SU-DHL-6 (cell line): ENCODE results near the gene ACSM5.

Experiments
- H2AFZ ChIP-seq: fragments of 200-600 bp; sonication (generic); 2 replicates; pipeline ENCODE4 v1.6.1; 2014; ENCODE audit warnings: low read depth, mild to moderate bottlenecking, moderate library complexity, mixed read lengths, antibody characterized with exemption, low read length; ENCODE audit not compliant: severe bottlenecking
- H3F3A ChIP-seq: fragments of 200-600 bp; shearing (Covaris generic); 2 replicates; pipeline ENCODE4 v1.6.0; 2016; ENCODE audit warnings: antibody characterized with exemption, mild to moderate bottlenecking; ENCODE audit not compliant: insufficient read depth
- H3K27ac ChIP-seq: fragments of 200-600 bp; sonication (generic); 2 replicates; pipeline ENCODE4 v1.5.1; 2016; ENCODE audit warnings: low read depth, mild to moderate bottlenecking, low read length, moderate library complexity, mixed read lengths
- H3K27me3 ChIP-seq: fragments of 200-600 bp; sonication (generic), shearing (Covaris generic); 2 replicates; pipeline ENCODE4 v1.6.0; 2014; ENCODE audit warnings: mild to moderate bottlenecking, low read length
- H3K36me3 ChIP-seq: fragments of 200-600 bp; sonication (generic); 2 replicates; pipeline ENCODE4 v1.6.1; 2014; ENCODE audit warnings: mild to moderate bottlenecking, low read length, mixed read lengths
- H3K4me2 ChIP-seq: fragments of 300-600, 200-600 bp; shearing (Covaris generic), sonication (generic); 2 replicates; pipeline ENCODE4 v1.6.0; 2014; ENCODE audit warnings: low read length, low read depth, mild to moderate bottlenecking; ENCODE audit not compliant: poor library complexity, severe bottlenecking
- H3K4me3 ChIP-seq: fragments of 200-600 bp; sonication (generic); 2 replicates; pipeline ENCODE4 v1.5.1; 2014; ENCODE audit warnings: antibody characterized with exemption, low read length, mild to moderate bottlenecking, mixed read lengths; ENCODE audit not compliant: insufficient read depth, poor library complexity, severe bottlenecking
- H3K79me2 ChIP-seq: fragments of 200-600 bp; sonication (generic); 2 replicates; pipeline ENCODE4 v1.6.1; 2014; ENCODE audit warnings: mild to moderate bottlenecking, low read length, moderate library complexity; ENCODE audit not compliant: insufficient read depth
- H3K9ac ChIP-seq: fragments of 200-600 bp; sonication (generic); 2 replicates; pipeline ENCODE4 v1.7.0; 2014; ENCODE audit warnings: mild to moderate bottlenecking, low read length
- H3K9me2 ChIP-seq: fragments of 200-600 bp; sonication (generic); replicated peaks from 2 replicates; pipeline ENCODE4 v1.6.1; 2014; ENCODE audit warnings: low read length; ENCODE audit not compliant: insufficient read depth
- H3K9me3 ChIP-seq: fragments of 200-600 bp; sonication (generic); 2 replicates; pipeline ENCODE4 v1.6.1; 2014; ENCODE audit warnings: low read length, mixed read lengths; ENCODE audit not compliant: insufficient read depth
- H4K20me1 ChIP-seq: fragments of 200-600 bp; sonication (generic); 2 replicates; pipeline ENCODE4 v1.6.1; 2014; ENCODE audit warnings: low read depth, mild to moderate bottlenecking, antibody characterized with exemption, low read length, moderate library complexity, mixed read lengths
- EZH2phosphoT487 ChIP-seq: fragments of 200-600 bp; sonication (generic), shearing (Covaris generic); conservative IDR thresholded peaks from 2 replicates; pipeline ENCODE4 v1.6.1; 2018; ENCODE audit warnings: mild to moderate bottlenecking, antibody characterized with exemption, low read length, moderate library complexity, mixed read lengths
- TF ChIP-seq, protein P1 (sequence below): fragments of 200-600 bp; sonication (generic); IDR thresholded peaks from one replicate; pipeline ENCODE4 v1.5.1; 2017; ENCODE audit warnings: antibody characterized with exemption, mild to moderate bottlenecking, low read length, moderate library complexity; ENCODE audit not compliant: insufficient read depth, poor library complexity, severe bottlenecking

The ACSM5 gene

DNA sequence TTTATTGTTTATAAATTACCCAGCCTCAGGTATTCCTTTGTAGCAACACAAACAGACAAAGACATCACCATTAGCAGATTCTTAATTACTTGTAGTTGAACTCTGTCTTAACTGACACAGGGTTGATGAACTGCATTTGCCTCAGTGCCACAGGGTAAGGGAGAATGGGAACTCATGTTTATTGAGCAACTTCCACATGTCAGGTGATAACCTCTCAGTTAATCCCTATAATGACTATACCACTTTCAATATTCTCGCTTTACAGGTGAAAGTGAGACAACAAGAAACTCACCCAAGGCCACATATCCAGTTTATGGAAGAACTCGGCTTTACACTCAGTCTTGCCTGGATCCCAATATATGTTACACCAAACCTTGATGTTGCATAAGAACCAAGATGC lies 13.4 kb upstream of the ACSM5 start:
- Histone ChIP-seq H3K4me2 (no peak overlapping the region), H3K4me3 (no peak overlapping the region), H3K79me2 (no peaks in the 10 kb centered on the region), H4K20me1 (no peaks in the 10 kb centered on the region), H3K9me3 (no peaks in the 10 kb centered on the region), H3K9me2 (no peaks in the 10 kb centered on the region), H3K36me3 (no peaks in the 10 kb centered on the region), H3K9ac (no peak overlapping the region), H2AFZ (no peak overlapping the region), H3K27me3 (no peaks in the 10 kb centered on the region), H3F3A (no peaks in the 10 kb centered on the region), H3K27ac (no peak overlapping the region)
- TF ChIP-seq, protein P1, sequence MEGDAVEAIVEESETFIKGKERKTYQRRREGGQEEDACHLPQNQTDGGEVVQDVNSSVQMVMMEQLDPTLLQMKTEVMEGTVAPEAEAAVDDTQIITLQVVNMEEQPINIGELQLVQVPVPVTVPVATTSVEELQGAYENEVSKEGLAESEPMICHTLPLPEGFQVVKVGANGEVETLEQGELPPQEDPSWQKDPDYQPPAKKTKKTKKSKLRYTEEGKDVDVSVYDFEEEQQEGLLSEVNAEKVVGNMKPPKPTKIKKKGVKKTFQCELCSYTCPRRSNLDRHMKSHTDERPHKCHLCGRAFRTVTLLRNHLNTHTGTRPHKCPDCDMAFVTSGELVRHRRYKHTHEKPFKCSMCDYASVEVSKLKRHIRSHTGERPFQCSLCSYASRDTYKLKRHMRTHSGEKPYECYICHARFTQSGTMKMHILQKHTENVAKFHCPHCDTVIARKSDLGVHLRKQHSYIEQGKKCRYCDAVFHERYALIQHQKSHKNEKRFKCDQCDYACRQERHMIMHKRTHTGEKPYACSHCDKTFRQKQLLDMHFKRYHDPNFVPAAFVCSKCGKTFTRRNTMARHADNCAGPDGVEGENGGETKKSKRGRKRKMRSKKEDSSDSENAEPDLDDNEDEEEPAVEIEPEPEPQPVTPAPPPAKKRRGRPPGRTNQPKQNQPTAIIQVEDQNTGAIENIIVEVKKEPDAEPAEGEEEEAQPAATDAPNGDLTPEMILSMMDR = no peak
- no peak for TF ChIP-seq EZH2phosphoT487

DNA sequence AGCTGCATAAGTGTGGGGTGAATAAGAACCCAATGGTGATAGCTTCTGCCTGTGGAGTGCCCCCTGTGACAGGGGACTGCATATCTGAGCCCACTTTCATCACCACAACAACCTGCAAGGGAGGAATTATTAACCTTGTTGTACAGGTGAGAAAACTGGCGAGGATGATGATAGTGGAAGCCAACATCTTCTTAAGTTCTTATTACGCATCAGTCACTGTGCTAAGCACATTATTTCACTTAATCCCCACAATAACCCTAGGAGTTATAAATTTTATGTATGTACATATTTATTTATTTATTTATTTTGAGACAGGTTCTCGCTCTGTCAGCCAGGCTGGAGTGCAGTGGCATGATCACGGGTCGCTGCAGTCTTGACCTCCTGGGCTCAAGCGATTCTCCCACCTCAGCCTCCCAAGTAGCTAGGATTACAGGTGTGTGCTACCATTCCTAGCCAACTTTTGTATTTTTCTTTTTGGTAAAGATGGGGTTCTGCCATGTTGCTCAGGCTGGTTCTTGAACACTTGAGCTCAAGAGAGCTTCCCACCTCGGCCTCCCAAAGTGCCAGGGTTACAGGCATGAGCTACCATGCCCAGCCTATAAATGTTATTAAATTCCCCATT lies 12.4 kb upstream of the ACSM5 start:
- Histone ChIP-seq H4K20me1 (no peaks in the 10 kb centered on the region), H3K4me2 (no peak overlapping the region), H3K36me3 (no peaks in the 10 kb centered on the region), H3K27me3 (no peaks in the 10 kb centered on the region), H3F3A (no peaks in the 10 kb centered on the region), H3K4me3 (no peak overlapping the region), H3K9me2 (no peaks in the 10 kb centered on the region), H3K9ac (no peak overlapping the region), H3K27ac (no peak overlapping the region), H3K79me2 (no peaks in the 10 kb centered on the region), H2AFZ (no peak overlapping the region), H3K9me3 (no peaks in the 10 kb centered on the region)
- TF ChIP-seq, protein P1 = no peak
- TF ChIP-seq EZH2phosphoT487 = no peak

DNA sequence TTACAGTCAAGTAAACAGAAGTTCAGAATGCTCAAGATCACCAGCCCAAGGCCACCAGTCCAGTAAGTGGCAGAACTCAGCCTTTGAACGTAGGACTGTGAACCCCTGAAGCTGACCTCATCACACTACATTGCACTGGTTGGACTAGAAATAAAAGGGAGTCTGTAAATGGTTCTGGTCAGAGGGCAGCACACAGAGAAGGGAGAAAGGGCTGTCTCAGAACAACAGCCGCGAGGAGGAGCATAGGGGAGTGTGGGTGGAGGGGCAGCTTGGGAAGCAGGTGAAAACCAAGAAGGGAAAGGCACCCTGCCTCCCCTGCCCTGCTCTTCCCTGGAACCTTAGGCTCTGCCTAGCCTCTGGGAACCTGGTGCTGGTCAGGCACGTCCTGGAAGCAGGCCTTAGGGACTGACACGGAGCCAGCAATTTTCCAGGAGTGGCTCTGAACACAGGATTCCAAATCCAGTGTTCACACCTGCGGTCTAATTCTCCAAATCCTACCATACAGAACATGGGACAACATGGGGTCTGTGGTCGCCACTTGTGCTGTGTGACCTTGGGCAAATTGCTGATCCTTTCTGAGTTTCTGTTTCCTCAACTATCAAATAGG lies 11.8 kb upstream of the ACSM5 start:
- H3F3A ChIP-seq = no peaks in the 10 kb centered on the region
- no peak overlapping the region for H3K9ac ChIP-seq

More for the DNA sequence above, 11.8 kb upstream of the ACSM5 start:
- Histone ChIP-seq H3K4me3 (no peak overlapping the region), H3K9me3 (no peaks in the 10 kb centered on the region), H3K36me3 (no peaks in the 10 kb centered on the region), H3K27ac (no peak overlapping the region), H3K27me3 (0 out of 2 replicates have a peak, but pooled peaks cover under 1% of the 10 kb centered on the region), H2AFZ (no peak overlapping the region), H3K79me2 (no peaks in the 10 kb centered on the region), H3K4me2 (no peak overlapping the region), H4K20me1 (no peaks in the 10 kb centered on the region), H3K9me2 (no peaks in the 10 kb centered on the region)
- TF ChIP-seq, protein P1 = no peak
- TF ChIP-seq EZH2phosphoT487 = no peak
